OCI-LY3 (cell line): ENCODE data around the gene DOCK1.

ENCODE experiments used
- H2AFZ ChIP-seq: fragments of 200-600, 300-600 bp; shearing (Covaris generic); 2 replicates; pipeline ENCODE4 v1.6.0; 2014; ENCODE audit warnings: antibody characterized with exemption, low read depth, low read length
- H3K27ac ChIP-seq: fragments of 200-600, 300-600 bp; sonication (generic); 2 replicates; pipeline ENCODE4 v1.5.1; 2014; ENCODE audit warnings: mild to moderate bottlenecking, low read length, moderate library complexity, mixed read lengths
- H3K27me3 ChIP-seq: fragments of 200-600, 300-600 bp; sonication (generic); 2 replicates; pipeline ENCODE4 v1.6.1; 2014; ENCODE audit warnings: low read depth, low read length, mixed read lengths
- H3K36me3 ChIP-seq: fragments of 200-600, 300-600 bp; sonication (generic); replicated peaks from 2 replicates; pipeline ENCODE3; 2014; ENCODE audit warnings: low read depth, low read length, mixed read lengths
- H3K4me1 ChIP-seq: fragments of 300-600, 200-600 bp; sonication (generic); 2 replicates; pipeline ENCODE4 v1.6.1; 2014; ENCODE audit warnings: low read length, mixed read lengths
- H3K4me2 ChIP-seq: fragments of 200-600, 300-600 bp; sonication (generic); 2 replicates; pipeline ENCODE4 v1.6.1; 2014; ENCODE audit warnings: low read length, mixed read lengths
- H3K4me3 ChIP-seq: fragments of 300-600, 200-600 bp; sonication (generic); 2 replicates; pipeline ENCODE4 v1.5.1; 2014; ENCODE audit warnings: antibody characterized with exemption, mild to moderate bottlenecking, low read length, moderate library complexity
- H3K79me2 ChIP-seq: fragments of 300-600, 200-600 bp; shearing (Covaris generic); 2 replicates; pipeline ENCODE4 v1.6.1; 2014; ENCODE audit warnings: mild to moderate bottlenecking, low read length, mixed read lengths
- H3K9ac ChIP-seq: fragments of 300-600, 200-600 bp; shearing (Covaris generic); 2 replicates; pipeline ENCODE4 v1.6.0; 2014; ENCODE audit warnings: mild to moderate bottlenecking, low read length, moderate library complexity
- H3K9me3 ChIP-seq: fragments of 200-600, 300-600 bp; shearing (Covaris generic); 2 replicates; pipeline ENCODE4 v1.6.1; 2014; ENCODE audit warnings: low read length, mixed read lengths; ENCODE audit not compliant: insufficient read depth
- H4K20me1 ChIP-seq: fragments of 200-600, 300-600 bp; sonication (generic); 2 replicates; pipeline ENCODE4 v1.6.1; 2016; ENCODE audit warnings: low read length, mixed read lengths; ENCODE audit not compliant: insufficient read depth
- EZH2phosphoT487 ChIP-seq: fragments of 200-600 bp; shearing (Covaris generic); IDR thresholded peaks from 2 replicates; pipeline ENCODE4 v1.6.1; 2018; ENCODE audit warnings: antibody characterized with exemption, mixed run types, low read depth
- TF ChIP-seq, protein P1 (sequence below): fragments of 200-600, 300-600 bp; sonication (generic); IDR thresholded peaks from 2 replicates; pipeline ENCODE4 v1.5.1; 2014; ENCODE audit warnings: antibody characterized with exemption, low read length, low read depth

Gene DOCK1

GRCh38 chr10:126924180-126924914, 19.1 kb downstream of the DOCK1 start:
- Histone ChIP-seq H4K20me1 (no peaks in the 10 kb centered on the region), H3K4me3 (no peak overlapping the region), H3K27me3 (no peaks in the 10 kb centered on the region), H3K4me2 (no peak overlapping the region), H3K9ac (no peak overlapping the region), H2AFZ (no peak overlapping the region), H3K36me3 (no peaks in the 10 kb centered on the region), H3K27ac (no peak overlapping the region), H3K9me3 (no peaks in the 10 kb centered on the region), H3K79me2 (no peaks in the 10 kb centered on the region), H3K4me1 (no peaks in the 10 kb centered on the region)
- TF ChIP-seq, protein P1, sequence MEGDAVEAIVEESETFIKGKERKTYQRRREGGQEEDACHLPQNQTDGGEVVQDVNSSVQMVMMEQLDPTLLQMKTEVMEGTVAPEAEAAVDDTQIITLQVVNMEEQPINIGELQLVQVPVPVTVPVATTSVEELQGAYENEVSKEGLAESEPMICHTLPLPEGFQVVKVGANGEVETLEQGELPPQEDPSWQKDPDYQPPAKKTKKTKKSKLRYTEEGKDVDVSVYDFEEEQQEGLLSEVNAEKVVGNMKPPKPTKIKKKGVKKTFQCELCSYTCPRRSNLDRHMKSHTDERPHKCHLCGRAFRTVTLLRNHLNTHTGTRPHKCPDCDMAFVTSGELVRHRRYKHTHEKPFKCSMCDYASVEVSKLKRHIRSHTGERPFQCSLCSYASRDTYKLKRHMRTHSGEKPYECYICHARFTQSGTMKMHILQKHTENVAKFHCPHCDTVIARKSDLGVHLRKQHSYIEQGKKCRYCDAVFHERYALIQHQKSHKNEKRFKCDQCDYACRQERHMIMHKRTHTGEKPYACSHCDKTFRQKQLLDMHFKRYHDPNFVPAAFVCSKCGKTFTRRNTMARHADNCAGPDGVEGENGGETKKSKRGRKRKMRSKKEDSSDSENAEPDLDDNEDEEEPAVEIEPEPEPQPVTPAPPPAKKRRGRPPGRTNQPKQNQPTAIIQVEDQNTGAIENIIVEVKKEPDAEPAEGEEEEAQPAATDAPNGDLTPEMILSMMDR, result no peak
- TF ChIP-seq EZH2phosphoT487, result no peak

- H3K79me2 ChIP-seq, result no peaks in the 10 kb centered on the region
- H3K4me3 ChIP-seq, result no peak overlapping the region
- no peak overlapping the region for H3K27ac ChIP-seq
- no peak overlapping the region for H3K9ac ChIP-seq
- no peak overlapping the region for H3K4me2 ChIP-seq
- no peaks in the 10 kb centered on the region for H3K36me3 ChIP-seq
- H4K20me1 ChIP-seq, result no peaks in the 10 kb centered on the region
- TF ChIP-seq, protein P1, result no peak
- TF ChIP-seq EZH2phosphoT487, result no peak
- H2AFZ ChIP-seq, result no peak overlapping the region
- no peaks in the 10 kb centered on the region for H3K9me3 ChIP-seq
- no peaks in the 10 kb centered on the region for H3K27me3 ChIP-seq
- H3K4me1 ChIP-seq, result no peaks in the 10 kb centered on the region
These were observed 19.7 kb downstream of the DOCK1 start for GRCh38 chr10:126924915-126925300.

- Histone ChIP-seq H3K9ac (no peak overlapping the region), H3K4me1 (no peaks in the 10 kb centered on the region), H3K27ac (no peak overlapping the region), H3K9me3 (no peaks in the 10 kb centered on the region), H2AFZ (no peak overlapping the region), H3K4me3 (no peak overlapping the region), H3K4me2 (no peak overlapping the region), H3K27me3 (no peaks in the 10 kb centered on the region), H3K36me3 (no peaks in the 10 kb centered on the region), H4K20me1 (no peaks in the 10 kb centered on the region), H3K79me2 (no peaks in the 10 kb centered on the region)
- no peak for TF ChIP-seq EZH2phosphoT487
- TF ChIP-seq, protein P1, result no peak
These were observed 21.3 kb downstream of the DOCK1 start for GRCh38 chr10:126926568-126926967.

DNA sequence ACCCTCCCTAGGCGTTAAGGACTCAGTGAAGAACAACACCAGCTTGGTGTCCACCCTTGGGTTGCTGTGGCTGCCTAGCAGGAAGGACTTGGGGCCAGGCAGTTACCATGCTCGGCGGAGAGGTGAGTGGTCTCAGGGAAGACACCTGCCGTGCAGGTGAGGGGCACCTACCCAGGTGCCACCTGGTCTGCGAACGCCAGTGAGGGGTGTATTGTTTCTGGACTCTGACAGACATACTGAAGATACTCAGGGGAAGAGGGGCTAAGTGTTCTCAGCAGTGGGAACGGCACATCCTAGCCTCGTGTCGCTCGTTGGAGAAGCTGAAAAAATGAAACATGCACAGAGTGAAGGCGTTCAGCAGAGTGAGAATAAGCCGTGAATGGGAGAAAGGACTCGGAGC, 22.6 kb downstream of the DOCK1 start:
- no peaks in the 10 kb centered on the region for H3K36me3 ChIP-seq
- H3K4me2 ChIP-seq, result no peak overlapping the region
- H3K9me3 ChIP-seq, result no peaks in the 10 kb centered on the region
- no peak overlapping the region for H3K9ac ChIP-seq
- no peak overlapping the region for H3K27ac ChIP-seq
- no peak overlapping the region for H2AFZ ChIP-seq
- no peaks in the 10 kb centered on the region for H3K27me3 ChIP-seq
- no peaks in the 10 kb centered on the region for H3K4me1 ChIP-seq
- H4K20me1 ChIP-seq, result no peaks in the 10 kb centered on the region
- H3K4me3 ChIP-seq, result no peak overlapping the region
- no peak for TF ChIP-seq EZH2phosphoT487
- TF ChIP-seq, protein P1, result no peak
- no peaks in the 10 kb centered on the region for H3K79me2 ChIP-seq
